Coronary artery (tissue), 2 donors: Measurements from ENCODE around the gene FHAD1.

Experiments used
- DNase-seq: peaks from one replicate; pipeline ENCODE4 v3.0.0-alpha.2; 2017; ENCODE audit warnings: low spot score
- H3K27ac ChIP-seq, 2 donors: fragments of 200-600 bp; sonication (generic); one replicate each; pipeline ENCODE4 v1.5.1; 2016 to 2019
- H3K4me3 ChIP-seq: fragments of 200-600 bp; sonication (generic); 2 replicates; pipeline ENCODE4 v1.5.1; 2016; ENCODE audit warnings: mild to moderate bottlenecking, moderate library complexity
- TF ChIP-seq, protein P1 (sequence below): fragments of 200-600 bp; sonication (generic); IDR thresholded peaks from one replicate; pipeline ENCODE4 v1.5.1; 2019; ENCODE audit warnings: antibody characterized with exemption

Gene FHAD1

GRCh38 chr1:15320267-15320666, 73.2 kb downstream of the FHAD1 start:
- TF ChIP-seq, protein P1, sequence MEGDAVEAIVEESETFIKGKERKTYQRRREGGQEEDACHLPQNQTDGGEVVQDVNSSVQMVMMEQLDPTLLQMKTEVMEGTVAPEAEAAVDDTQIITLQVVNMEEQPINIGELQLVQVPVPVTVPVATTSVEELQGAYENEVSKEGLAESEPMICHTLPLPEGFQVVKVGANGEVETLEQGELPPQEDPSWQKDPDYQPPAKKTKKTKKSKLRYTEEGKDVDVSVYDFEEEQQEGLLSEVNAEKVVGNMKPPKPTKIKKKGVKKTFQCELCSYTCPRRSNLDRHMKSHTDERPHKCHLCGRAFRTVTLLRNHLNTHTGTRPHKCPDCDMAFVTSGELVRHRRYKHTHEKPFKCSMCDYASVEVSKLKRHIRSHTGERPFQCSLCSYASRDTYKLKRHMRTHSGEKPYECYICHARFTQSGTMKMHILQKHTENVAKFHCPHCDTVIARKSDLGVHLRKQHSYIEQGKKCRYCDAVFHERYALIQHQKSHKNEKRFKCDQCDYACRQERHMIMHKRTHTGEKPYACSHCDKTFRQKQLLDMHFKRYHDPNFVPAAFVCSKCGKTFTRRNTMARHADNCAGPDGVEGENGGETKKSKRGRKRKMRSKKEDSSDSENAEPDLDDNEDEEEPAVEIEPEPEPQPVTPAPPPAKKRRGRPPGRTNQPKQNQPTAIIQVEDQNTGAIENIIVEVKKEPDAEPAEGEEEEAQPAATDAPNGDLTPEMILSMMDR: no peak
- DNase-seq: no peak
- no peak overlapping the region for H3K4me3 ChIP-seq
- no peak overlapping the region for H3K27ac ChIP-seq

DNA sequence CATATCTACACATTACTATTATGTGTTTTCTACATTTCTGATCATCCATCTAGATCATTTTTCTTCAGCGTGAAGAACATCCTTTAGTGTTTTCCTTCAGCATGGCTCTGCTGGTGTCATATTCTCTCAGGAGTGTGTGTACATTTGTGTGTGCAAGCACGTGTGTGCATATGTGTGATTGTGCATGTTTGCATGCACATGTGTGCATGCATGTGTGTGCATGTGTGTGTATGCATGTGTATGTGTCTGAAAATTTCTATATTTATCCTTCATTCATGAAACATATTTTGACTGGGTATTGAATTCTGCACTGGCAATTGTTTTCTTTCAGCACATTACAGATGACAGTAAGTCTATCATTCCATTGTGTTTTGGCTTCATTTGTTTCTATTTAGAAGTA, 74.6 kb downstream of the FHAD1 start:
- TF ChIP-seq, protein P1: no peak
- H3K27ac ChIP-seq: no peak overlapping the region
- DNase-seq: no peak
- H3K4me3 ChIP-seq: no peak overlapping the region

DNA sequence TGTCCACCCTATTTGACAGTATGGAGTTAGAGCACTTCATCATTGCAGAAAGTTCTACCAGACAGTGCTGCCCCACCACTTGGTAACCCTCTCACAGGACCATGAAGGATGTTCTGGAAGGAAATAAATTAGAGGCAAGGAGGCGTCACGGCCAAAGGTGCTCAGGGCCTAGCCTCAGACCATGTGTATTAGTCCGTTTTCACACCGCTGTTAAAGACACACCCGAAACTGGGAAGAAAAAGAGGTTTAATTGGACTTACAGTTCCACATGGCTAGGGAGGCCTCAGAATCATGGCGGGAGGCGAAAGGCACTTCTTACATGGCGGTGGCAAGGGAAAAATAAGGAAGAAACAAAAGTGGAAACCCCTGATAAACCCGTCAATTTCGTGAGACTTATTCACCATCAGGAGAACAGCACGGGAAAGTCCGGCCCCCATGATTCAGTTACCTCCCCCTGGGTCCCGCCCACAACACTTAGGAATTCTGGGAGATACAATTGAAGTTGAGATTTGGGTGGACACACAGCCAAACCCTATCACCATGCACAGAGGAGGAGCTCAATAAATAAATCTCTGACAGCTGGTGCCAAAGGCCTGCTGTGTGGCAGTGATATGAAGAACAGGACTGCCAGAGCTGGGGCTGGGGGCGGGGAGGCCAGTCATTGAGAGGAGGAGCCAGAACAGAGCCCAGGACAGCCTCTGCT, 75.8 kb downstream of the FHAD1 start:
- no peak overlapping the region for H3K27ac ChIP-seq
- DNase-seq: no peak
- TF ChIP-seq, protein P1: no peak
- no peak overlapping the region for H3K4me3 ChIP-seq

- H3K4me3 ChIP-seq: no peak overlapping the region
- no peak overlapping the region for H3K27ac ChIP-seq
- DNase-seq: no peak
- TF ChIP-seq, protein P1: peak; percentile 97
These were observed 76.4 kb downstream of the FHAD1 start for GRCh38 chr1:15323351-15323988.

GRCh38 chr1:15323989-15324868, 77.2 kb downstream of the FHAD1 start:
- DNase-seq: no peak
- Histone ChIP-seq H3K27ac (no peak overlapping the region), H3K4me3 (no peak overlapping the region)
- TF ChIP-seq, protein P1: no peak

DNA sequence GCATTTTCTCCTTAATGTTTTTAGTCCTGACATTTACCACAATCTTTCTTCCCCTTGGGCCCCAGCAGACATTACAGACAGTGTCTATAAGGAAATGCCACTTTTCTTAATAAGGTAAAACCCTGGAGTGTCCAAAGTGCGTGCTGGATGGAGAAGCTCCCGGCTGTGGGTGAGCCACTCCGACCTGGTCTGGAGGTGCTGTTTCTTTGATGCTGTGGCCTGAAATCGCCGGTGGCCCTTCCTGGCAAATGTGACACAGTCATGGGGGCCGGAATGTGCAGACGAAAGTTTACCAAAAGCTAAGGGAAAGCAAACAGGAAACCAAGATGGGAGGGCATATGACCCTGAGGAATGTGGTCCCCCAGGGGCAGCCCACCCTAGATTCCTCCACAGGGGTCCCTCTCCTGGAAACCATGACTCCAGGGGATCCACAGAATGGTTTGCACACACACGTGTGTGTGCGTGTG, 77.9 kb downstream of the FHAD1 start:
- no peak for DNase-seq
- TF ChIP-seq, protein P1: no peak
- Histone ChIP-seq H3K4me3 (no peak overlapping the region), H3K27ac (no peak overlapping the region)
